B cell (primary cell): ENCODE data around the gene C19orf85. TPM values are rescaled to one million over a fixed set of nuclear protein-coding genes. Genes with fewer than 3 reads are reported as not detected.
A peak's percentile ranks its signal among the peaks of the same experiment; 100 is the strongest.

Experiments used
- ATAC-seq: fragments of 200-7000 bp; cut with Tn5 transposase; one replicate; pipeline ENCODE4 v1.10.0; 2021; ENCODE audit warnings: low read depth, mild to moderate bottlenecking, moderate number of reproducible peaks, moderate library complexity
- CTCF ChIA-PET: fragments of 350-600 bp; sonication (Branson Sonifier 250); formaldehyde crosslinking; loops from one replicate; lab custom pipeline; 2021; ENCODE audit warnings: antibody characterized with exemption, inconsistent platforms; lab: Charles Lee
- POLR2A ChIA-PET: fragments of 350-600 bp; sonication (Branson Sonifier 250); formaldehyde crosslinking; loops from one replicate; lab custom pipeline; 2021; ENCODE audit warnings: antibody characterized with exemption; lab: Charles Lee
- DNase-seq: peaks from one replicate; pipeline ENCODE4 v3.0.0; 2013
- H2AFZ ChIP-seq: 2 replicates; pipeline ENCODE4 v1.6.1; 2012; ENCODE audit warnings: mild to moderate bottlenecking, low read depth, low read length; ENCODE audit not compliant: insufficient read depth, poor library complexity, severe bottlenecking
- H3K27ac ChIP-seq, 2 donors: 1 replicate in 1 of 2; 2 replicates in 1 of 2; pipeline ENCODE4 v1.5.1; 2012 to 2013; ENCODE audit warnings: low read length in 2 of 2, mild to moderate bottlenecking in 2 of 2, moderate library complexity in 1 of 2
- H3K27me3 ChIP-seq, 4 experiments: fragments of 200-600 bp in 1 of 4; sonication (generic) in 1 of 4; replicated peaks in 1 of 4; 1 replicate in 2 of 4; 2 replicates in 2 of 4; pipeline versions ENCODE4 v1.6.1 to v1.7.0; 2013 to 2016; ENCODE audit warnings: low read length in 3 of 4, mild to moderate bottlenecking in 2 of 4, mixed read lengths in 1 of 4, moderate library complexity in 1 of 4; ENCODE audit not compliant: insufficient read depth in 4 of 4, control insufficient read depth in 3 of 4; ENCODE audit errors: control extremely low read depth in 1 of 4
- H3K36me3 ChIP-seq, 2 experiments: replicated peaks in 1 of 2; 1 replicate in 1 of 2; 2 replicates in 1 of 2; pipeline versions ENCODE4 v1.6.1 to v1.7.1; 2013; ENCODE audit warnings: low read length in 1 of 2; ENCODE audit not compliant: insufficient read depth in 2 of 2, control insufficient read depth in 1 of 2; ENCODE audit errors: control extremely low read depth in 1 of 2, extremely low read depth in 1 of 2
- H3K4me1 ChIP-seq, 2 donors: fragments of 200-600 bp in 1 of 2; sonication (generic) in 1 of 2; 1 replicate in 1 of 2; 2 replicates in 1 of 2; pipeline versions ENCODE4 v1.5.1 to v1.6.1; 2013 to 2017; ENCODE audit warnings: low read length in 2 of 2; ENCODE audit not compliant: control insufficient read depth in 2 of 2, insufficient read depth in 2 of 2
- H3K4me2 ChIP-seq: replicated peaks from 2 replicates; pipeline ENCODE3; 2012; ENCODE audit warnings: mild to moderate bottlenecking, low read depth, low read length; ENCODE audit not compliant: poor library complexity, severe bottlenecking
- H3K4me3 ChIP-seq, 5 experiments: fragments of 200-600 bp in 1 of 5; sonication (generic) in 1 of 5; 1 replicate in 3 of 5; 2 replicates in 2 of 5; pipeline versions ENCODE4 v1.5.1 to v1.7.0; 2011 to 2016; ENCODE audit warnings: low read length in 4 of 5, mild to moderate bottlenecking in 4 of 5, low read depth in 2 of 5, control low read depth in 1 of 5, moderate library complexity in 1 of 5; ENCODE audit not compliant: insufficient read depth in 1 of 5; ENCODE audit errors: control extremely low read depth in 1 of 5, extremely low read depth in 1 of 5
- H3K79me2 ChIP-seq: fragments of 200-600 bp; sonication (generic); one replicate; pipeline ENCODE4 v1.6.0; 2016; ENCODE audit warnings: low read length; ENCODE audit not compliant: control insufficient read depth, insufficient read depth
- H3K9ac ChIP-seq: fragments of 200-600 bp; sonication (generic); 2 replicates; pipeline ENCODE4 v1.6.1; 2017; ENCODE audit warnings: mild to moderate bottlenecking, low read length, moderate library complexity
- H3K9me3 ChIP-seq, 3 donors: one replicate each; pipeline versions ENCODE4 v1.6.1 to v1.7.1; 2013; ENCODE audit warnings: low read length in 2 of 3; ENCODE audit not compliant: control insufficient read depth in 2 of 3, insufficient read depth in 1 of 3; ENCODE audit errors: control extremely low read depth in 1 of 3
- H4K20me1 ChIP-seq: 2 replicates; pipeline ENCODE4 v1.6.0; 2012; ENCODE audit warnings: mild to moderate bottlenecking, low read length; ENCODE audit not compliant: insufficient read depth, control insufficient read depth, poor library complexity, severe bottlenecking
- H3K27ac Mint-ChIP-seq: one replicate; pipeline ENCODE4 v1.8.0; 2021; ENCODE audit warnings: mixed read lengths
- H3K27me3 Mint-ChIP-seq: one replicate; pipeline ENCODE4 v1.8.0; 2021; ENCODE audit warnings: mixed read lengths
- H3K4me1 Mint-ChIP-seq: one replicate; pipeline ENCODE4 v1.8.0; 2021; ENCODE audit warnings: mixed read lengths
- H3K4me3 Mint-ChIP-seq: one replicate; pipeline ENCODE4 v1.8.0; 2021; ENCODE audit warnings: mixed read lengths
- H3K9me3 Mint-ChIP-seq: one replicate; pipeline ENCODE4 v1.8.0; 2022; ENCODE audit warnings: mixed read lengths; ENCODE audit not compliant: insufficient read depth
- CTCF ChIP-seq: fragments of 200-600 bp; IDR thresholded peaks from one replicate; pipeline ENCODE4 v1.8.0; 2022; ENCODE audit warnings: antibody characterized with exemption, mild to moderate bottlenecking
- EZH2 ChIP-seq: IDR thresholded peaks from 2 replicates; pipeline ENCODE4 v1.6.1; 2012; ENCODE audit warnings: borderline replicate concordance, low read depth, mild to moderate bottlenecking, moderate library complexity, low read length; ENCODE audit not compliant: insufficient read depth, poor library complexity, severe bottlenecking
- WGBS: methylation state at CpG from one replicate; pipeline ENCODE4 v1.1.5; 2013; ENCODE audit warnings: missing lambda C conversion rate; ENCODE audit not compliant: insufficient coverage; 5-methylcytosine and 5-hydroxymethylcytosine counted together
- intact Hi-C: fragments of 100-400 bp; cut with micrococcal nuclease; formaldehyde crosslinking; loops from one replicate; pipeline ENCODE4 v1.10.0; 2022
- polyA plus RNA-seq: library from polyadenylated mRNA; depleted of rRNA; stranded (reverse); fragments of >200 nt; gene quantifications from 2 replicates; pipeline ENCODE4 v1.2.3, GENCODE V29; 2012
- total RNA-seq, 2 donors: library from RNA; stranded (reverse); fragments of 120-200 nt in 1 of 2; gene quantifications; 1 replicate in 1 of 2; 2 replicates in 1 of 2; pipeline versions ENCODE4 v1.2.3 to v1.2.4, GENCODE V29; 2013 to 2022

C19orf85 gene
- total and polyA plus RNA-seq, 2 donors (not counting 1 experiment from before 2014, with no cell fraction given), result not detected

- WGBS, result 92% methylated on average over 11 of the region's 12 CpGs
- ChIA-PET CTCF (interaction anchor here (0.6 to 1.7 kb wide), 4 partner anchors 8 to 313 kb away, joined by 4 to 9 read pairs (median 6); partner anchors contain the start of gene ISOC2), POLR2A (interaction anchor here (0.7 kb wide), 1 partner anchor 22 kb away, joined by 3 read pairs; no protein-coding TSS in a partner anchor)
- H3K4me1 Mint-ChIP-seq, result peaks cover 13% of the 10 kb centered on the region
- no peak overlapping the region for H3K9ac ChIP-seq
- no peaks in the 10 kb centered on the region for H3K9me3 Mint-ChIP-seq
- peaks cover 0 to 2% of the 10 kb centered on the region in 2 experiments for H3K36me3 ChIP-seq
- H3K4me2 ChIP-seq, result no peak overlapping the region
- H3K79me2 ChIP-seq, result no peaks in the 10 kb centered on the region
- no peak overlapping the region for H3K4me3 ChIP-seq
- peaks cover 15 to 17% of the 10 kb centered on the region in 2 donors for H3K4me1 ChIP-seq
- peaks cover 18% of the 10 kb centered on the region for H3K27me3 Mint-ChIP-seq
- no peaks in the 10 kb centered on the region for H4K20me1 ChIP-seq
- H3K4me3 Mint-ChIP-seq, result peak overlapping the region; percentile 48
- peak overlapping the region; percentile 4 for H3K27ac Mint-ChIP-seq
- no peak overlapping the region for H3K27ac ChIP-seq
- intact Hi-C loops, result no loop called here
- DNase-seq, result no peak
- peaks cover 0 to 36% (median 12%) of the 10 kb centered on the region in 4 experiments for H3K27me3 ChIP-seq
- no peak for TF ChIP-seq CTCF
- no peak for TF ChIP-seq EZH2
- no peak overlapping the region for H2AFZ ChIP-seq
- H3K9me3 ChIP-seq, result peaks cover 0 to 15% (median 0%) of the 10 kb centered on the region in 3 donors
- no peak for ATAC-seq
Measured at GRCh38 chr19:55453511-55454260, 10.9 kb downstream of the C19orf85 start.

DNA sequence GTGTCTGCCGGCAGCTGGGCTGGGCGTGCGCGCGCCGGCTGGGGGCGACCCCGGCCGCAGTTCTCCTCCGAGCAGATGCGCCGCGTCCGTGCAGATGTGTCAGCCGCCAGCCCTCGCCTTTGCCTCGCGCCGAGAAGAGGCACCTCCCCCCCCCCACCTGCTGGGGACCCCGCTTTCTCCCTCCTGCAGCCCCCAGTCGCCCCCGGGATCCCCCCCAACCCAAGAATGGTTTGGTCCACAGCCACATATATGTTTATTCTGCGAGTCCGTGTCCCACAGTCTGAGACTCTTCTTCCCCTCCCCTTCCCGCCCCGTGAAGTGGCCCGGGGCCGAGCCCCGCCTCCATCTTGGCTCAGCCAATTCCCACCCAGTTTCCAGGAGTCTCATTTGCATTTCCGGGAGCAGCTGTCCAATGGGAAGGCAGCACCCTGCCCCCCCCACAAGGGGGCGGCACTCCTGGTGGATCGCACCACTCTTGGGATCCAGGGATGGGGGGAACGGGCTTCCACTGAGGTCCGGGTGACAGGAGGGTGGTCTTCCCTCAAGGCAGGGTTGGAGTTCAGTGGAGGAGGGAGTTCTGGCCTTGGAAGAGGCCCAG is 11.7 kb downstream of the C19orf85 start:
- ChIA-PET CTCF (interaction anchor here (0.8 to 1.7 kb wide), 3 partner anchors 9 to 199 kb away, joined by 4 to 7 read pairs (median 6); partner anchors contain the start of gene ISOC2), POLR2A (no interaction called here)
- Mint-ChIP-seq H3K4me1 (peaks cover 13% of the 10 kb centered on the region), H3K9me3 (no peaks in the 10 kb centered on the region), H3K27ac (no peak overlapping the region), H3K27me3 (peaks cover 18% of the 10 kb centered on the region), H3K4me3 (peak overlapping the region; percentile 48)
- Histone ChIP-seq H3K9me3 (peaks cover 0 to 15% (median 0%) of the 10 kb centered on the region in 3 donors), H3K4me2 (peak overlapping the region; percentile 81), H3K4me1 (peaks cover 15 to 17% of the 10 kb centered on the region in 2 donors), H3K79me2 (no peaks in the 10 kb centered on the region), H4K20me1 (no peaks in the 10 kb centered on the region), H3K27me3 (peaks cover 0 to 36% (median 12%) of the 10 kb centered on the region in 4 experiments), H3K27ac (no peak overlapping the region), H3K4me3 (no peak overlapping the region), H2AFZ (no peak overlapping the region), H3K9ac (no peak overlapping the region), H3K36me3 (peaks cover 0 to 2% of the 10 kb centered on the region in 2 experiments)
- DNase-seq (peak; percentile 42), ATAC-seq (no peak)
- no peak for TF ChIP-seq EZH2
- no peak for TF ChIP-seq CTCF
- intact Hi-C loops, result no loop called here
- 30% methylated on average over 32 of the region's 34 CpGs for WGBS
